K562 (cell line): ENCODE measurements around the gene PRR7. TPM values are rescaled to one million over a fixed set of nuclear protein-coding genes. Genes with fewer than 3 reads are reported as not detected.

Experiments
- CREM ChIP-seq: IDR thresholded peaks from 2 replicates; pipeline ENCODE4 v1.6.1; 2014; ENCODE audit warnings: antibody characterized with exemption, low read depth
- NRF1 ChIP-seq, 2 experiments: fragments of 450-650 bp; IDR thresholded peaks in 1 of 2; conservative IDR thresholded peaks in 1 of 2; 2 replicates each; pipeline ENCODE4 v1.6.1; 2014; ENCODE audit warnings: mild to moderate bottlenecking in 2 of 2
- RUNX1 ChIP-seq: sonication (generic); IDR thresholded peaks from 2 replicates; pipeline ENCODE4 v1.6.1; 2016; ENCODE audit warnings: antibody characterized with exemption, low read depth
- YY1 ChIP-seq, 3 experiments: IDR thresholded peaks; 2 replicates each; pipeline ENCODE4 v1.6.1; 2011; ENCODE audit warnings: low read length in 2 of 3, mild to moderate bottlenecking in 2 of 3, moderate library complexity in 2 of 3, borderline replicate concordance in 1 of 3, control low read depth in 1 of 3, low read depth in 1 of 3; ENCODE audit not compliant: insufficient read depth in 3 of 3, insufficient replicate concordance in 2 of 3, control insufficient read depth in 1 of 3, insufficient read length in 1 of 3; ENCODE audit errors: extremely low read depth in 1 of 3
- polyA plus RNA-seq, 8 experiments: library from polyadenylated mRNA; depleted of rRNA in 4 of 8; stranded (reverse) in 5 of 8; unstranded in 3 of 8; fragments of >200 nt; fragmentation: Nextera tagmentation in 2 of 8; fragmentation: Illumina TruSeq in 1 of 8; extraction: Ambion mirVana in 2 of 8; extraction: Trizol in 1 of 8; gene quantifications; 2 replicates each; pipeline versions ENCODE4 v1.2.1 to v1.2.3, GENCODE V29; 2011 to 2014; ENCODE audit warnings: inconsistent platforms in 1 of 8, missing spikeins in 1 of 8
- total RNA-seq, 7 experiments: library from RNA; depleted of rRNA in 6 of 7; stranded (reverse); fragments of >200 nt in 6 of 7; fragmentation: Illumina TruSeq in 2 of 7; extraction: Trizol in 2 of 7; gene quantifications; 2 replicates each; pipeline versions ENCODE4 v1.2.1 to v1.2.3, GENCODE V29; 2011 to 2021; ENCODE audit warnings: low replicate concordance in 1 of 7
- TF ChIP-seq, protein P1 (sequence below): fragments of 250-450 bp; sonication (Bioruptor Pico); IDR thresholded peaks from 2 replicates; pipeline ENCODE4 v1.5.0; 2021; ENCODE audit warnings: mild to moderate bottlenecking, borderline replicate concordance
- TF ChIP-seq, protein P2 (sequence below): fragments of 250-450 bp; sonication (Bioruptor Pico); IDR thresholded peaks from 2 replicates; pipeline ENCODE4 v1.8.0; 2022; ENCODE audit warnings: moderate library complexity, mild to moderate bottlenecking, inconsistent platforms
- TF ChIP-seq, protein P3 (sequence below): fragments of 450-650 bp; IDR thresholded peaks from 2 replicates; pipeline ENCODE4 v1.6.1; 2016; ENCODE audit warnings: low read depth
- TF ChIP-seq, protein P4 (sequence below): sonication (generic); formaldehyde crosslinking; IDR thresholded peaks from 2 replicates; pipeline ENCODE4 v1.9.0; 2022; ENCODE audit warnings: mild to moderate bottlenecking, missing genetic modification reagents
- TF ChIP-seq, protein P5 (sequence below): fragments of 450-650 bp; IDR thresholded peaks from 2 replicates; pipeline ENCODE4 v1.6.1; 2016; ENCODE audit warnings: borderline replicate concordance

PRR7 gene
- total and polyA plus RNA-seq, 9 of the 15 experiments (the other 6 are each of a cell fraction or from before 2014, with no cell fraction given) = 0.80 to 11.3 (median 10.4) TPM; not detected in 4

DNA sequence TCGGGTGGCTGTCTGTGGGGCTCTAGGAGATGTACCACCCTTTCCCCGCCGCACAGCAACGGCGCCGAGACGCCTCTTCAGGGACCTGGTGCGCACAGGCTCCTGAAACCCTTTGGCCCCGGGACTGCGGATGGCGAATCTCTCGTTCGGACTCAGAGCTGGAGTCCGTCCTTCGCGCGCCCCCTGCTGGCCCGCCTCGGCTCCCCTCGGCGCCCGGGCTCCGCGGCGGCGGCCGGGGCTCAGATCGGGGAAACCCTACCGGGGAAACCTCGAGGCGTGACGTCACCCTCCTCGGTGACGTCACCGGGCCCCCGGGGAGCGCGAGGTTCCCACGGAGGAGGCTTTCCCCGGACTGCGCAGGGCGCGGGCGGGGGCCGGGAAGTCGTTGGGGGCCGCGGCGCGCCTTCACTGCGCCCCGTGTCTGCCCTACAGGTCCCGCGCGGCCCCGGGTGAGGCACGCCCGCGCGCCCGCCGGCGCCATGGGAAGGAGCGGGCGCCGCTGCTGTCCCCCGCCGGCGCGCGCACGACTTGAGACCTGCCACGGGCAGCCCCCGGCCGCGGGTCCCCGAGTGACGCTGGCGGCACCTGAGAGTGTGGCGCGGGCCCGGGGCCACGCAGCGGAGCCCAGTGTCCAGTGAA, 7.9 kb downstream of the PRR7 start (continued):
- TF ChIP-seq, protein P1, sequence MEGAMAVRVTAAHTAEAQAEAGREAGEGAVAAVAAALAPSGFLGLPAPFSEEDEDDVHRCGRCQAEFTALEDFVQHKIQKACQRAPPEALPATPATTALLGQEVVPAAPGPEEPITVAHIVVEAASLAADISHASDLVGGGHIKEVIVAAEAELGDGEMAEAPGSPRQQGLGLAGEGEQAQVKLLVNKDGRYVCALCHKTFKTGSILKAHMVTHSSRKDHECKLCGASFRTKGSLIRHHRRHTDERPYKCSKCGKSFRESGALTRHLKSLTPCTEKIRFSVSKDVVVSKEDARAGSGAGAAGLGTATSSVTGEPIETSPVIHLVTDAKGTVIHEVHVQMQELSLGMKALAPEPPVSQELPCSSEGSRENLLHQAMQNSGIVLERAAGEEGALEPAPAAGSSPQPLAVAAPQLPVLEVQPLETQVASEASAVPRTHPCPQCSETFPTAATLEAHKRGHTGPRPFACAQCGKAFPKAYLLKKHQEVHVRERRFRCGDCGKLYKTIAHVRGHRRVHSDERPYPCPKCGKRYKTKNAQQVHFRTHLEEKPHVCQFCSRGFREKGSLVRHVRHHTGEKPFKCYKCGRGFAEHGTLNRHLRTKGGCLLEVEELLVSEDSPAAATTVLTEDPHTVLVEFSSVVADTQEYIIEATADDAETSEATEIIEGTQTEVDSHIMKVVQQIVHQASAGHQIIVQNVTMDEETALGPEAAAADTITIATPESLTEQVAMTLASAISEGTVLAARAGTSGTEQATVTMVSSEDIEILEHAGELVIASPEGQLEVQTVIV (CRISPR knock-in tag) = no peak
- TF ChIP-seq RUNX1 = no peak
- peak; percentile 98 for TF ChIP-seq CREM
- TF ChIP-seq, protein P2, sequence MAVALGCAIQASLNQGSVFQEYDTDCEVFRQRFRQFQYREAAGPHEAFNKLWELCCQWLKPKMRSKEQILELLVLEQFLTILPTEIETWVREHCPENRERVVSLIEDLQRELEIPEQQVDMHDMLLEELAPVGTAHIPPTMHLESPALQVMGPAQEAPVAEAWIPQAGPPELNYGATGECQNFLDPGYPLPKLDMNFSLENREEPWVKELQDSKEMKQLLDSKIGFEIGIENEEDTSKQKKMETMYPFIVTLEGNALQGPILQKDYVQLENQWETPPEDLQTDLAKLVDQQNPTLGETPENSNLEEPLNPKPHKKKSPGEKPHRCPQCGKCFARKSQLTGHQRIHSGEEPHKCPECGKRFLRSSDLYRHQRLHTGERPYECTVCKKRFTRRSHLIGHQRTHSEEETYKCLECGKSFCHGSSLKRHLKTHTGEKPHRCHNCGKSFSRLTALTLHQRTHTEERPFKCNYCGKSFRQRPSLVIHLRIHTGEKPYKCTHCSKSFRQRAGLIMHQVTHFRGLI = no peak
- TF ChIP-seq, protein P3, sequence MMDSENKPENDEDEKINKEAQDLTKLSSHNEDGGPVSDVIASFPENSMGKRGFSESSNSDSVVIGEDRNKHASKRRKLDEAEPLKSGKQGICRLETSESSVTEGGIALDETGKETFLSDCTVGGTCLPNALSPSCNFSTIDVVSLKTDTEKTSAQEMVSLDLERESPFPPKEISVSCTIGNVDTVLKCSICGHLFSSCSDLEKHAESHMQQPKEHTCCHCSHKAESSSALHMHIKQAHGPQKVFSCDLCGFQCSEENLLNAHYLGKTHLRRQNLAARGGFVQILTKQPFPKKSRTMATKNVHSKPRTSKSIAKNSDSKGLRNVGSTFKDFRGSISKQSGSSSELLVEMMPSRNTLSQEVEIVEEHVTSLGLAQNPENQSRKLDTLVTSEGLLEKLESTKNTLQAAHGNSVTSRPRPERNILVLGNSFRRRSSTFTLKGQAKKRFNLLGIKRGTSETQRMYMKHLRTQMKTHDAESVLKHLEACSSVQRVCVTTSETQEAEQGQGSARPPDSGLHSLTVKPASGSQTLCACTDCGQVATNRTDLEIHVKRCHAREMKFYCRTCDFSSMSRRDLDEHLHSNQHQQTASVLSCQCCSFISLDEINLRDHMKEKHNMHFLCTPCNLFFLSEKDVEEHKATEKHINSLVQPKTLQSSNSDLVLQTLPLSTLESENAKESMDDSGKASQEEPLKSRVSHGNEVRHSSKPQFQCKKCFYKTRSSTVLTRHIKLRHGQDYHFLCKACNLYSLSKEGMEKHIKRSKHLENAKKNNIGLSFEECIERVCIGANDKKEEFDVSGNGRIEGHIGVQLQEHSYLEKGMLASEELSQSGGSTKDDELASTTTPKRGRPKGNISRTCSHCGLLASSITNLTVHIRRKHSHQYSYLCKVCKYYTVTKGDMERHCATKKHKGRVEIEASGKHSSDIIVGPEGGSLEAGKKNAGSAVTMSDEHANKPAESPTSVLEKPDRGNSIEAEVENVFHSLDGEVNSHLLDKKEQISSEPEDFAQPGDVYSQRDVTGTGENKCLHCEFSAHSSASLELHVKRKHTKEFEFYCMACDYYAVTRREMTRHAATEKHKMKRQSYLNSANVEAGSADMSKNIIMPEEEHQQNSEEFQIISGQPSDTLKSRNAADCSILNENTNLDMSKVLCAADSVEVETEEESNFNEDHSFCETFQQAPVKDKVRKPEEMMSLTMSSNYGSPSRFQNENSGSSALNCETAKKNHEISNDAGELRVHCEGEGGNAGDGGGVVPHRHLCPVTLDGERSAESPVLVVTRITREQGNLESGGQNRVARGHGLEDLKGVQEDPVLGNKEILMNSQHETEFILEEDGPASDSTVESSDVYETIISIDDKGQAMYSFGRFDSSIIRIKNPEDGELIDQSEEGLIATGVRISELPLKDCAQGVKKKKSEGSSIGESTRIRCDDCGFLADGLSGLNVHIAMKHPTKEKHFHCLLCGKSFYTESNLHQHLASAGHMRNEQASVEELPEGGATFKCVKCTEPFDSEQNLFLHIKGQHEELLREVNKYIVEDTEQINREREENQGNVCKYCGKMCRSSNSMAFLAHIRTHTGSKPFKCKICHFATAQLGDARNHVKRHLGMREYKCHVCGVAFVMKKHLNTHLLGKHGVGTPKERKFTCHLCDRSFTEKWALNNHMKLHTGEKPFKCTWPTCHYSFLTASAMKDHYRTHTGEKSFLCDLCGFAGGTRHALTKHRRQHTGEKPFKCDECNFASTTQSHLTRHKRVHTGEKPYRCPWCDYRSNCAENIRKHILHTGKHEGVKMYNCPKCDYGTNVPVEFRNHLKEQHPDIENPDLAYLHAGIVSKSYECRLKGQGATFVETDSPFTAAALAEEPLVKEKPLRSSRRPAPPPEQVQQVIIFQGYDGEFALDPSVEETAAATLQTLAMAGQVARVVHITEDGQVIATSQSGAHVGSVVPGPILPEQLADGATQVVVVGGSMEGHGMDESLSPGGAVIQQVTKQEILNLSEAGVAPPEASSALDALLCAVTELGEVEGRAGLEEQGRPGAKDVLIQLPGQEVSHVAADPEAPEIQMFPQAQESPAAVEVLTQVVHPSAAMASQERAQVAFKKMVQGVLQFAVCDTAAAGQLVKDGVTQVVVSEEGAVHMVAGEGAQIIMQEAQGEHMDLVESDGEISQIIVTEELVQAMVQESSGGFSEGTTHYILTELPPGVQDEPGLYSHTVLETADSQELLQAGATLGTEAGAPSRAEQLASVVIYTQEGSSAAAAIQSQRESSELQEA = no peak
- TF ChIP-seq, protein P4, sequence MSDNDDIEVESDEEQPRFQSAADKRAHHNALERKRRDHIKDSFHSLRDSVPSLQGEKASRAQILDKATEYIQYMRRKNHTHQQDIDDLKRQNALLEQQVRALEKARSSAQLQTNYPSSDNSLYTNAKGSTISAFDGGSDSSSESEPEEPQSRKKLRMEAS = no peak
- TF ChIP-seq, protein P5, sequence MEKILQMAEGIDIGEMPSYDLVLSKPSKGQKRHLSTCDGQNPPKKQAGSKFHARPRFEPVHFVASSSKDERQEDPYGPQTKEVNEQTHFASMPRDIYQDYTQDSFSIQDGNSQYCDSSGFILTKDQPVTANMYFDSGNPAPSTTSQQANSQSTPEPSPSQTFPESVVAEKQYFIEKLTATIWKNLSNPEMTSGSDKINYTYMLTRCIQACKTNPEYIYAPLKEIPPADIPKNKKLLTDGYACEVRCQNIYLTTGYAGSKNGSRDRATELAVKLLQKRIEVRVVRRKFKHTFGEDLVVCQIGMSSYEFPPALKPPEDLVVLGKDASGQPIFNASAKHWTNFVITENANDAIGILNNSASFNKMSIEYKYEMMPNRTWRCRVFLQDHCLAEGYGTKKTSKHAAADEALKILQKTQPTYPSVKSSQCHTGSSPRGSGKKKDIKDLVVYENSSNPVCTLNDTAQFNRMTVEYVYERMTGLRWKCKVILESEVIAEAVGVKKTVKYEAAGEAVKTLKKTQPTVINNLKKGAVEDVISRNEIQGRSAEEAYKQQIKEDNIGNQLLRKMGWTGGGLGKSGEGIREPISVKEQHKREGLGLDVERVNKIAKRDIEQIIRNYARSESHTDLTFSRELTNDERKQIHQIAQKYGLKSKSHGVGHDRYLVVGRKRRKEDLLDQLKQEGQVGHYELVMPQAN = no peak
- peak in 2 of 3 experiments; percentile 34 to 71 for TF ChIP-seq YY1 (IDR thresholded peaks at IDR 0.05; ENCODE audit: borderline replicate concordance in 1 of 3, control insufficient read depth in 1 of 3, extremely low read depth in 1 of 3, insufficient read depth in 3 of 3, insufficient read length in 1 of 3, insufficient replicate concordance in 2 of 3, low read depth in 1 of 3, low read length in 2 of 3)
- no peak; a peak in 1 of 4 replicates for TF ChIP-seq NRF1 (conservative IDR thresholded peaks at IDR 0.05 in 1 of 2, IDR thresholded peaks at IDR 0.05 in 1 of 2)
